ENCODE measurements around the gene BCL11B. TPM values are rescaled to one million over a fixed set of nuclear protein-coding genes. Genes with fewer than 3 reads are reported as not detected.

The BCL11B gene
- total RNA-seq, 1 donor from 2014 or later: 0.16 TPM

DNA sequence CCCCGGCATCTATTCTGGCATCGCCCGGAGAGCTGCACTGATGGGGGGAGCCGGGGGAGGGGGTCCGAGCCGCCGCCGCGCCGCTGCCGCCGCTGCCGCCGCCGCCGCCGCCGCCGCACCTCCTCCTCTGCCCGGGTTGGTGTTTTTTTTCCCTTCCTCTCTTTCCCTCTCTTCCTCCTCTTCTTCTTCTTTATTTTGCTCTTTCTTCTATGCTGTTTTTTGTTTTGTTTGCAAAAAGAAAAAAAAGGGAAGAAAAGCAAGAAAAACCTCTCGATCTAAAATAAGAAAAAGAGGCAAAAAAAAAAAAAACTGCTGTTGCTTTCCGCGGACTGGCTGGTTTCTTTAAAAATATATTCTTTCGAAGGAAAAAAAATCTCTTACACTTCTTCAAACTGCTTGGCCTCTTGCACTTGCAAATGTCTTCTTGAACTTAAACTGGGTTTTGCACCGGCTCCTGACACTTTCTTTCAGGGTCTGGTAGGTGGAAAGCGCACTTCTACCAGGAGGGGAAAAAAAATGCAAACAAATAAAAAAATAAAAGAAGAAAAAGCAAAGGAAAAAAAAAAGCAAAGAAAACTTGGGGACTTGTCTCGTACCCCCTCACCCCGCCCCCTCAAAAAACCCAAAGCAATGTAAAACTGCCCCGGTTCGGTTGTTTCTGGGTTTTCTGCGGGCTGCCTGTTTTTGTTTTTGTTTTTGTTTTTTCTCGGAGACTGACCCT is 616 bp downstream of the BCL11B start:
- no peaks in the 10 kb centered on the region for H3K36me3 Mint-ChIP-seq (ENCODE audit: unreplicated experiment)
- H3K27me3 Mint-ChIP-seq (ENCODE audit: unreplicated experiment): peaks cover 68% of the 10 kb centered on the region
- no peaks in the 10 kb centered on the region for H3K9me3 Mint-ChIP-seq (ENCODE audit: unreplicated experiment)
- no peak for DNase-seq (ENCODE audit: extremely low spot score, unreplicated experiment)
- peak overlapping the region; percentile 79 for H3K4me3 Mint-ChIP-seq (ENCODE audit: unreplicated experiment)
- H3K4me1 Mint-ChIP-seq (ENCODE audit: unreplicated experiment): peaks cover 38% of the 10 kb centered on the region
- TF ChIP-seq, protein P1, sequence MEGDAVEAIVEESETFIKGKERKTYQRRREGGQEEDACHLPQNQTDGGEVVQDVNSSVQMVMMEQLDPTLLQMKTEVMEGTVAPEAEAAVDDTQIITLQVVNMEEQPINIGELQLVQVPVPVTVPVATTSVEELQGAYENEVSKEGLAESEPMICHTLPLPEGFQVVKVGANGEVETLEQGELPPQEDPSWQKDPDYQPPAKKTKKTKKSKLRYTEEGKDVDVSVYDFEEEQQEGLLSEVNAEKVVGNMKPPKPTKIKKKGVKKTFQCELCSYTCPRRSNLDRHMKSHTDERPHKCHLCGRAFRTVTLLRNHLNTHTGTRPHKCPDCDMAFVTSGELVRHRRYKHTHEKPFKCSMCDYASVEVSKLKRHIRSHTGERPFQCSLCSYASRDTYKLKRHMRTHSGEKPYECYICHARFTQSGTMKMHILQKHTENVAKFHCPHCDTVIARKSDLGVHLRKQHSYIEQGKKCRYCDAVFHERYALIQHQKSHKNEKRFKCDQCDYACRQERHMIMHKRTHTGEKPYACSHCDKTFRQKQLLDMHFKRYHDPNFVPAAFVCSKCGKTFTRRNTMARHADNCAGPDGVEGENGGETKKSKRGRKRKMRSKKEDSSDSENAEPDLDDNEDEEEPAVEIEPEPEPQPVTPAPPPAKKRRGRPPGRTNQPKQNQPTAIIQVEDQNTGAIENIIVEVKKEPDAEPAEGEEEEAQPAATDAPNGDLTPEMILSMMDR (IDR thresholded peaks at IDR 0.05): no peak
- H3K27ac Mint-ChIP-seq (ENCODE audit: unreplicated experiment): no peak overlapping the region

DNA sequence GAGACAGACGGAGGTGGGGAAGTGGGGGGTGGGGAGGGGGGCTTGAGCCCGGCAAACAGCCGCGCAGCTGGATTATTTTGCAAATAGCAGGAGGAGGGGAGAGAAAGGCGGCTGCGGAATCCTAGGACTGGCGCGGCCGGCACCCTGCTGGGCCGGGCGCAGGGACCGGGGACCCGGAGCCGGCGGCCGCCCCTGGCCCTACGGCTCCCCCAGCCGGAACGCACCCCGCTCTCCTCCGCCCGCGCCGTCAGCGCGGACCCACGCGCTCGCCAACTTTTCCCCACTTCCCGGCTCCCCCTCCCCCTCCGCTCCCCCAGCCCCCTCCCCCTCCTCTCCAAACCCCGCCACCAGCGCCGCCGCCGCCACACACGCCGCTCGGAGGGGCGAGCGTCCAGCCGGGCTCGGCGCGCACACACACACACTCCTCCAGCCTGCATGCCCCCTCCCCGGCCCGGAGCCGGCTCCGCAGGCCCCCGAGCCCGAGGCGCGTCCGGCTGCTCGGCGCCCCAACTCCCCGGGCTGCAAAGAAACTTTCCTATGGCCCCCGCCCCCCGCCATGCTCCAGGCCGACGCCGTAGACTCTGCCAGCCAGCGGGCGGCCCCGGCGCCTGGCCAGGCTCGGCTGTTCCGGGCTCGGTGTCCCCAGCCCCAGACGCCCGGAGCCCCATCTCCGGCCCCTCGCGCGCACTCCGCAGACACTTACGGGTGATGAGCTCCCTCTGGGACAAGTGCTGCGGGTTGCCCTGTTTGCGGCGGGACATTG is 1.4 kb downstream of the BCL11B start:
- no peak for DNase-seq (ENCODE audit: extremely low spot score, unreplicated experiment)
- no peak overlapping the region for H3K27ac Mint-ChIP-seq (ENCODE audit: unreplicated experiment)
- H3K9me3 Mint-ChIP-seq (ENCODE audit: unreplicated experiment): no peaks in the 10 kb centered on the region
- peak overlapping the region; percentile 71 for H3K4me3 Mint-ChIP-seq (ENCODE audit: unreplicated experiment)
- TF ChIP-seq, protein P1 (IDR thresholded peaks at IDR 0.05): no peak
- peaks cover 68% of the 10 kb centered on the region for H3K27me3 Mint-ChIP-seq (ENCODE audit: unreplicated experiment)
- H3K4me1 Mint-ChIP-seq (ENCODE audit: unreplicated experiment): peaks cover 42% of the 10 kb centered on the region
- H3K36me3 Mint-ChIP-seq (ENCODE audit: unreplicated experiment): no peaks in the 10 kb centered on the region

DNA sequence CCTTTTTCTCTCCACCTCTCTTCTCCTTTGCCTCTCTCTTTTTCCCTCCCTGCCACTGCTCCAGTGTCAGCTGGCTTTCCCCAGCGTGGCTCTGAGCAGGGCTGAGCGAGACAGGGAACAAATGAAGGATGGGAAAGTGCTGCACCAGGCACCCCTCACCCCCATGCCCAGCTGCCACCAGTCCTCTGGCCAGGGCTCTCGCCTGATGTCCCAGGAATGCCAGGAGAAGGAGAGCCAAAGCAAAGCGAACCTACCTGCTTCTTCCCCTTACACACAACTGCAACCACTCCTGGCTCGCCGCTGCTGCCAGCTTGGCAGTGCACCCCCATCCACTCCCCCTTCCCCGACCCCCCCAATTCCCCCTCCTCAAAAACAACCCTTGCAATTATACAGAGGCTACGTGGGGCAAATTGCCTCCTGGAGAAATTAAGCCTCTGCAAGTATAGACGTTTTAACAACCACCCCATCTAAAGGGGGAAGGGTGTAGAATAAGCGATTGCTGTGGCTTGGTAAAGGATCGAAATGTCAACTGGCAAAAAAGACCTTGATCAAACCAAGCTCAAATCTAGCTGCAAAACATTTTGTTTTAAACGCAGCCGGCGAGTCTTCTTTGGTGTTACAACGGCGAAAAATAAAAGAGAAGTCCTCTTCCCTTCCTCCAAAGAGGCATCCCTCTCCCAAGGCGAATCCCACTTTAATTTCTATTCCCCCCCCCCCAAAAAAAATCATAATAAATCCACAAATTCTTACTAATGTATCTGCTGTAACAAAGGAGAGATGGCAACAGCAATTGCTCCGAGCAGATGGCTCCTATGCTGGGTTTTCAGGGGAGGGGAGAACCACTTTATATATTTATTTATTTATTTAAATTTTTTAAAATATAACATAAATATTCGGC is 2.9 kb downstream of the BCL11B start:
- no peak for DNase-seq (ENCODE audit: extremely low spot score, unreplicated experiment)
- Mint-ChIP-seq H3K4me3 (ENCODE audit: unreplicated experiment) (no peak overlapping the region), H3K9me3 (ENCODE audit: unreplicated experiment) (no peaks in the 10 kb centered on the region), H3K36me3 (ENCODE audit: unreplicated experiment) (no peaks in the 10 kb centered on the region), H3K4me1 (ENCODE audit: unreplicated experiment) (peaks cover 36% of the 10 kb centered on the region), H3K27ac (ENCODE audit: unreplicated experiment) (no peak overlapping the region), H3K27me3 (ENCODE audit: unreplicated experiment) (peaks cover 69% of the 10 kb centered on the region)
- TF ChIP-seq, protein P1 (IDR thresholded peaks at IDR 0.05): no peak

DNA sequence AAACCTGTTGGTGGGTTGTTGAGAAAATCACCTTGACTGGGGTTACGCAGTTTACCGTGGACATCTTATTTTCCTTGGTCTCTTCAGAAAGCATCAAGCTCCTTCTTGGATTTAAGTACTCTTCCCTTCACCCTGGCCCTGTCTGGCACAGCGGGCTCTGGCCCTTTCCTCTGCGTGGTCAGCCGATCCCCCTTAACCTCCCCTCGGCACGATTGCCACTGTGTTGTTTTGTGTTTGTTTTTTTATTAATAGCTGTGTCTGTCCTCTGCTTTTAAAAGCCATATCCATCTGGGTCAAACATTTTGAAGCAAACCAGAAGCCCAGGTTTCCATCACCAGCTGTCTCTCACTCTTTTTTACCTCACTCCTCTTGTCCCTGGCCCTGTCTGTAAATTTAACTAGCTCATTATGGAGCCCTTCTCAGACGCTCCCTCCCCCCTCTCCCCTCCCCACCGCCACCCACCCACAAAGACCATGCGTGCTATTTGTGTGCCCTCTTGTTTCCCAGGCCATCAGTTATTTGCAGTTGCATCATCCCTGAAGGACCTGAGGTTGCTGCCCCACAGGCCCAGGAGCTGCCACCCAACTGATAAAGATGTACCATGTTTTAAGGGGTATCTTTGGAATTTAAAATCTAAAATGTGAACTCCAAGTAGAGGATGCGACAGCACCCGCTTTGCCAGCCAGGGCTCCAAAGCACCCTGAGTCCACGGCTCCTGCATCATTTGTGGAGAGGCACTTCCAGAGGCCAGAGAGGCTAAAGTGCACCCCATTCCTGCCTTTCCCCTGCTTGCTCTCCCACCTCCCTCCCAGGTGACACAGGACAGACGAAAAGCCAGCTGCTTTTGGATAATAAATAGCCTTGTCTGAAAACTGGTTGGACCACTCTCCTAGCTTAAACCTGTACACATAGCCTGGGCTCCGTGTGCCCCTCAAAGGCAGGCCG is 3.9 kb downstream of the BCL11B start:
- peaks cover 33% of the 10 kb centered on the region for H3K4me1 Mint-ChIP-seq (ENCODE audit: unreplicated experiment)
- TF ChIP-seq, protein P1 (IDR thresholded peaks at IDR 0.05): no peak

More for the DNA sequence above, 3.9 kb downstream of the BCL11B start:
- Mint-ChIP-seq H3K27me3 (ENCODE audit: unreplicated experiment) (peaks cover 76% of the 10 kb centered on the region), H3K4me3 (ENCODE audit: unreplicated experiment) (no peak overlapping the region), H3K9me3 (ENCODE audit: unreplicated experiment) (no peaks in the 10 kb centered on the region), H3K27ac (ENCODE audit: unreplicated experiment) (no peak overlapping the region), H3K36me3 (ENCODE audit: unreplicated experiment) (no peaks in the 10 kb centered on the region)
- DNase-seq (ENCODE audit: extremely low spot score, unreplicated experiment): no peak
